Measurements from ENCODE around the gene CAP1. TPM values are rescaled to one million over a fixed set of nuclear protein-coding genes. Genes with fewer than 3 reads are reported as not detected.

Gene CAP1
- polyA plus RNA-seq, 1 of the 3 experiments (the other 2 are of a cell fraction) = 244 TPM

GRCh38 chr1:40067851-40068250 is 27.3 kb downstream of the CAP1 start:
- H3K9me3 ChIP-seq = no peaks in the 10 kb centered on the region
- H4K20me1 ChIP-seq (ENCODE audit: insufficient read depth) = peaks cover 8% of the 10 kb centered on the region; the same call in 1 of the 2 replicates
- POLR2A ChIA-PET = no interaction called here
- H3K4me3 ChIP-seq (ENCODE audit: low read depth in 2 of 2, low read length in 1 of 2) = no peak overlapping the region
- CTCF ChIA-PET = interaction anchor here (0.7 to 1.3 kb wide), 4 partner anchors 10 to 271 kb away, joined by 3 to 5 read pairs (median 3); no protein-coding TSS in a partner anchor
- peaks cover 85 to 88% of the 10 kb centered on the region in 2 experiments for H3K36me3 ChIP-seq (replicated peaks in 1 of 2; ENCODE audit: control insufficient read depth in 1 of 2, insufficient read depth in 2 of 2, low read length in 1 of 2)
- peaks cover 0 to 6% of the 10 kb centered on the region in 2 experiments; a peak in 1 of 4 replicates for H3K4me1 ChIP-seq (ENCODE audit: control insufficient read depth in 1 of 2, insufficient read depth in 2 of 2, low read depth in 1 of 2, low read length in 1 of 2)
- peaks cover 12% of the 10 kb centered on the region; the same call in 1 of the 2 replicates for H3K79me2 ChIP-seq (ENCODE audit: insufficient read depth)
- WGBS (ENCODE audit: low lambda C conversion rate) = 100% methylated on average over 3 of the region's 3 CpGs
- no peak overlapping the region for H3K4me2 ChIP-seq
- no peak overlapping the region for H3K27ac ChIP-seq (ENCODE audit: low read depth in 2 of 2, low read length in 1 of 2)
- no peak overlapping the region for H2AFZ ChIP-seq (ENCODE audit: low read depth)
- DNase-seq = no peak
- TF ChIP-seq TAF1 (IDR thresholded peaks at IDR 0.05; ENCODE audit: borderline replicate concordance, low read depth, low read length) = no peak
- TF ChIP-seq RXRA (IDR thresholded peaks at IDR 0.05; ENCODE audit: borderline replicate concordance, low read depth) = no peak
- TF ChIP-seq MEF2A (IDR thresholded peaks at IDR 0.05; ENCODE audit: borderline replicate concordance, low read depth) = no peak
- no peak for TF ChIP-seq USF1 (IDR thresholded peaks at IDR 0.05; ENCODE audit: borderline replicate concordance, low read depth)
- TF ChIP-seq RFX5 (IDR thresholded peaks at IDR 0.05; ENCODE audit: low read length) = no peak
- H3K27me3 ChIP-seq (ENCODE audit: insufficient read depth) = no peaks in the 10 kb centered on the region
- no peaks in the 10 kb centered on the region for H3K9me2 ChIP-seq
- no peak overlapping the region for H3K9ac ChIP-seq
- H3F3A ChIP-seq (replicated peaks; ENCODE audit: insufficient read depth) = peaks cover 5% of the 10 kb centered on the region

GRCh38 chr1:40072142-40072541 is 31.6 kb downstream of the CAP1 start:
- Histone ChIP-seq H3K9ac (no peak overlapping the region), H3K79me2 (ENCODE audit: insufficient read depth) (no peaks in the 10 kb centered on the region), H3K27me3 (ENCODE audit: insufficient read depth) (no peaks in the 10 kb centered on the region), H3K36me3 (replicated peaks in 1 of 2; ENCODE audit: control insufficient read depth in 1 of 2, insufficient read depth in 2 of 2, low read length in 1 of 2) (peaks cover 68 to 82% of the 10 kb centered on the region in 2 experiments), H3F3A (replicated peaks; ENCODE audit: insufficient read depth) (peaks cover 41% of the 10 kb centered on the region), H3K4me2 (no peak overlapping the region), H2AFZ (ENCODE audit: low read depth) (no peak overlapping the region), H4K20me1 (ENCODE audit: insufficient read depth) (no peaks in the 10 kb centered on the region), H3K27ac (ENCODE audit: low read depth in 2 of 2, low read length in 1 of 2) (no peak overlapping the region), H3K9me3 (no peaks in the 10 kb centered on the region), H3K9me2 (no peaks in the 10 kb centered on the region), H3K4me3 (ENCODE audit: low read depth in 2 of 2, low read length in 1 of 2) (no peak overlapping the region), H3K4me1 (ENCODE audit: control insufficient read depth in 1 of 2, insufficient read depth in 2 of 2, low read depth in 1 of 2, low read length in 1 of 2) (peaks cover 0 to 4% of the 10 kb centered on the region in 2 experiments; a peak in 1 of 4 replicates)
- DNase-seq = no peak
- CTCF ChIA-PET = interaction anchor here (1.1 to 3.8 kb wide), 2 partner anchors 14 to 72 kb away, joined by 3 to 11 read pairs; no protein-coding TSS in a partner anchor
- POLR2A ChIA-PET = no interaction called here
- TF ChIP-seq FOXJ3 (CRISPR knock-in tag; IDR thresholded peaks at IDR 0.05) = no peak
- TF ChIP-seq USF2 (IDR thresholded peaks at IDR 0.05; ENCODE audit: borderline replicate concordance, low read depth, low read length) = no peak
- TF ChIP-seq MXI1 (IDR thresholded peaks at IDR 0.05; ENCODE audit: low read depth, low read length) = no peak
- no peak for TF ChIP-seq RCOR1 (IDR thresholded peaks at IDR 0.05; ENCODE audit: low read length)
- TF ChIP-seq MEF2A (IDR thresholded peaks at IDR 0.05; ENCODE audit: borderline replicate concordance, low read depth) = no peak
- TF ChIP-seq PBX3 (IDR thresholded peaks at IDR 0.05) = no peak
- no peak for TF ChIP-seq TEAD4 (IDR thresholded peaks at IDR 0.05; ENCODE audit: borderline replicate concordance, insufficient read depth)

Measured in SK-N-SH (cell line).